ENCODE measurements around the gene ACSL3.

ACSL3 gene

GRCh38 chr2:222883420-222883819, 22.6 kb downstream of the ACSL3 start:
- H3K4me3 ChIP-seq (ENCODE audit: low read length), result no peak overlapping the region
- no peak for DNase-seq (ENCODE audit: low read depth)
- TF ChIP-seq CTCF (conservative IDR thresholded peaks at IDR 0.05; ENCODE audit: low read length), result no peak

GRCh38 chr2:222884114-222884771, 23.4 kb downstream of the ACSL3 start:
- H3K4me3 ChIP-seq (ENCODE audit: low read length), result no peak overlapping the region
- TF ChIP-seq CTCF (conservative IDR thresholded peaks at IDR 0.05; ENCODE audit: low read length), result no peak
- peak; percentile 36 for DNase-seq (ENCODE audit: low read depth)

GRCh38 chr2:222884805-222885424, 24.1 kb downstream of the ACSL3 start:
- no peak for DNase-seq (ENCODE audit: low read depth)

GRCh38 chr2:222887124-222887523, 26.3 kb downstream of the ACSL3 start:
- H3K4me3 ChIP-seq (ENCODE audit: low read length), result no peak overlapping the region
- no peak for TF ChIP-seq CTCF (conservative IDR thresholded peaks at IDR 0.05; ENCODE audit: low read length)
- peak; percentile 18 for DNase-seq (ENCODE audit: low read depth)

More at GRCh38 chr2:222884805-222885424, 24.1 kb downstream of the ACSL3 start:
- TF ChIP-seq CTCF (conservative IDR thresholded peaks at IDR 0.05; ENCODE audit: low read length), result no peak
- no peak overlapping the region for H3K4me3 ChIP-seq (ENCODE audit: low read length)

- DNase-seq (ENCODE audit: low read depth), result no peak
- no peak for TF ChIP-seq CTCF (conservative IDR thresholded peaks at IDR 0.05; ENCODE audit: low read length)
- H3K4me3 ChIP-seq (ENCODE audit: low read length), result no peak overlapping the region
These were observed 27.9 kb downstream of the ACSL3 start for GRCh38 chr2:222888716-222889115.

GRCh38 chr2:222891890-222892289, 31.1 kb downstream of the ACSL3 start:
- TF ChIP-seq CTCF (conservative IDR thresholded peaks at IDR 0.05; ENCODE audit: low read length), result no peak
- peak; percentile 35 for DNase-seq (ENCODE audit: low read depth)
- no peak overlapping the region for H3K4me3 ChIP-seq (ENCODE audit: low read length)

GRCh38 chr2:222892321-222892720, 31.5 kb downstream of the ACSL3 start:
- H3K4me3 ChIP-seq (ENCODE audit: low read length), result no peak overlapping the region
- no peak for TF ChIP-seq CTCF (conservative IDR thresholded peaks at IDR 0.05; ENCODE audit: low read length)
- peak; percentile 31 for DNase-seq (ENCODE audit: low read depth)

Measured in AG10803 (cell line).